C4-2B (cell line): ENCODE measurements around the gene HIVEP2.

Experiments used
- H3K27ac ChIP-seq: fragments of 450-650 bp; 2 replicates; pipeline ENCODE4 v1.5.1; 2017
- ZFX ChIP-seq: fragments of 450-650 bp; IDR thresholded peaks from 2 replicates; pipeline ENCODE4 v1.6.1; 2017
- TF ChIP-seq, protein P1 (sequence below): fragments of 450-650 bp; conservative IDR thresholded peaks from 2 replicates; pipeline ENCODE4 v1.5.1; 2017; ENCODE audit warnings: mild to moderate bottlenecking

The HIVEP2 gene

DNA sequence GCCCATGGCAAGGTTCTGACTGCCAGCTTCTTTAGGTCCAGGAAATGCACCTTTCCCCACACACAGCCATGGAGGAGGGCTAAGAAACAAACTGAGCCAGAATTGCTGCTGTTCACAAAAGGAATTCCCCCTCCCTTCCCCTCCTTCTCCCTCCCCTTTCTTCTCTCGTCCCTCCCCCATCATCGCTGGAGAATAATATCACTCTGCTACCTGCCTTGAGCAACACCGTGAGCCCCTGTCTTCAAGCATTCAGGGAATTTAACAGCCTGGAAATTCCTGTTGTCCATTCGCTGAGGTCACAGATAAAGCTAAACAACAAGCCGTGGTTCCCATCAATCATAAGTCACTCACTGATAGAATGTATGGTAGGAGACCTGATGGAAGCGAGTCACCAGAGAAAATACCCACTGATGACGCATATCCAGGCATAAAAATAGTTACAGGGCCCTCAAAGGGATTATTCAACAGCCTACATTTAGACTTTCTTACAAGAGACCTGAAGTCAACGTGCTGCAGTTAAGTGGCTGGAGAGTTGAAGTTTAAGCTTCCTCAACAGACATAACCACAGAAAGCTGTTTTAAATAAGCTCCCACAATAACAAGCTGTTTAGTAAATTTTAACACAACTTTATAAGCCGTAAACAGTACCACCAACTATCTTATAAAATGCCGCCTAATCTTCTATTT lies 59.7 kb downstream of the HIVEP2 start:
- TF ChIP-seq ZFX: no peak
- TF ChIP-seq, protein P1, sequence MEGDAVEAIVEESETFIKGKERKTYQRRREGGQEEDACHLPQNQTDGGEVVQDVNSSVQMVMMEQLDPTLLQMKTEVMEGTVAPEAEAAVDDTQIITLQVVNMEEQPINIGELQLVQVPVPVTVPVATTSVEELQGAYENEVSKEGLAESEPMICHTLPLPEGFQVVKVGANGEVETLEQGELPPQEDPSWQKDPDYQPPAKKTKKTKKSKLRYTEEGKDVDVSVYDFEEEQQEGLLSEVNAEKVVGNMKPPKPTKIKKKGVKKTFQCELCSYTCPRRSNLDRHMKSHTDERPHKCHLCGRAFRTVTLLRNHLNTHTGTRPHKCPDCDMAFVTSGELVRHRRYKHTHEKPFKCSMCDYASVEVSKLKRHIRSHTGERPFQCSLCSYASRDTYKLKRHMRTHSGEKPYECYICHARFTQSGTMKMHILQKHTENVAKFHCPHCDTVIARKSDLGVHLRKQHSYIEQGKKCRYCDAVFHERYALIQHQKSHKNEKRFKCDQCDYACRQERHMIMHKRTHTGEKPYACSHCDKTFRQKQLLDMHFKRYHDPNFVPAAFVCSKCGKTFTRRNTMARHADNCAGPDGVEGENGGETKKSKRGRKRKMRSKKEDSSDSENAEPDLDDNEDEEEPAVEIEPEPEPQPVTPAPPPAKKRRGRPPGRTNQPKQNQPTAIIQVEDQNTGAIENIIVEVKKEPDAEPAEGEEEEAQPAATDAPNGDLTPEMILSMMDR: no peak
- no peak overlapping the region for H3K27ac ChIP-seq

DNA sequence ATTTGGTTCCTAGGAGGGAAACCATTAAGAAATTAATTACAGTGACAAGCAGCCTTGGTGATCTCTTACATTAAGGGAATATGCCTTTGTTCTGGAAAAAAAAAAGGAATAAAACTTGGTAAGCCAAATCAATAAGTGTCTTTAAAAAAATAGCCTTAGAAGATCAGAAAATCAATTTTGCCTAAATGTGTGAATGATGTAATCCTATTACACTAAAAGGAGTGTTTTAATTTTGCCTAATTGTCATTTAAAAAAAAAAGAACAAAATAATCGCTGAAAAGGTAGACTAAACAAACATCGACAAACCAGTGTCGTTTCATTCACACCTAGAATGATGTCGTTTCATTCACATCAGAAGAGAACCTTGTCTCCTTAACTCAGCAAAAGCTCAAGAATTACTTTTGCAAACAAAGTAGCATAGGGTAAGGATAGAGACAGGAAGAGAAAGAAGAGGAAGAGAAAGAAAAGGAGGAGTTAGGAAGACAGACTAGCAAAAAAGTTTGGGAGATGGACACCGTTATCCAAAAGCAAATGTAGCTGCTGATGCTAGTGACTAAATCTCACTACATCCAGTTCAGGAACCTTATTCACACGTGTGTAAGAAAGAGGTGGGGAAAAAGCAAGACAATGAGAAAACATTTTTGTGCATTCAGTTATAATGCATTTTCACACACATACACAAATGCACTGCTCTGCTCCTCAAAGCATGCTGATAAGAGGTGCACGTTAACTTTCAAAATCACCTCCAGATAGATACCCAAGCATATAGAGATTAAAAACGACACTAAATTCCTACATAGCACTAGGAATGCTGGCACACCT lies 60.6 kb downstream of the HIVEP2 start:
- H3K27ac ChIP-seq: no peak overlapping the region
- no peak for TF ChIP-seq ZFX
- TF ChIP-seq, protein P1: no peak

DNA sequence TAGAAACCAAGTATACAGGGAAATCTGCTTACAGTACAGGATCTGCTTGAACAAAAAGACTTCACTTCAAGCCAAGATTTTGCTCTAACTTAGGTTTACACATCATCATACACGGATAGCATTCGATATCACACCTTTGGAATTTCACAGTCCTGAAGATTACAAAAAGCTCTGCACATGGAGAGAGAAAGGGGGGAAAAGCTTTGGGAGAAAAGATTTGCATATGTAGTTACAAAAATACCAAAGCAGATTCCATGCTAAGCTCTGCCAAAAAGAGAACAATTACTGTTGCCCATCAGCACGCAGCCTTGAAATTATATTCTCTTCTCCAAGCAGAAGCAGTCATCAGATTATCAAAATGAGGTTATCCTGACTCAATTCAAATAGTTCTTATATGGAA lies 62.0 kb downstream of the HIVEP2 start:
- TF ChIP-seq ZFX: no peak
- TF ChIP-seq, protein P1: no peak
- H3K27ac ChIP-seq: no peak overlapping the region

DNA sequence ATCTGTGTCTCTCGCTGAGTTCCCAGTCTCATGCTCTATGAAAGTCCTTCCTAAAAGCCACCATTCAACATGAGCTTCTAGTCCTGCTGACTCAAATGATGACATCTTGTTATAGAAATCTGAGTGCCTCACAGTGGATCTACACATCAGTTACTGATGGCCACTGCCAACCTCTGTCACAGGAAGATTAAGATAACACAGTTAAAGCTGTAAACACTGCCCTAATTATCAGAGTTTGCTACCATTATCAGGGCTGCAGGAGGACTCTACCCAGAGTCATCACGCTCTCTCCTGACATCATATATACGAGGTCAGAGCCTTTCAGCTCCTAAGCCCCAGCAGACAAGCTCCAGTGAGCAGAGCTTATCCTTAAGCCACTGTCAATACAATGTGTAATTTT lies 63.2 kb downstream of the HIVEP2 start:
- TF ChIP-seq, protein P1: no peak
- no peak overlapping the region for H3K27ac ChIP-seq

DNA sequence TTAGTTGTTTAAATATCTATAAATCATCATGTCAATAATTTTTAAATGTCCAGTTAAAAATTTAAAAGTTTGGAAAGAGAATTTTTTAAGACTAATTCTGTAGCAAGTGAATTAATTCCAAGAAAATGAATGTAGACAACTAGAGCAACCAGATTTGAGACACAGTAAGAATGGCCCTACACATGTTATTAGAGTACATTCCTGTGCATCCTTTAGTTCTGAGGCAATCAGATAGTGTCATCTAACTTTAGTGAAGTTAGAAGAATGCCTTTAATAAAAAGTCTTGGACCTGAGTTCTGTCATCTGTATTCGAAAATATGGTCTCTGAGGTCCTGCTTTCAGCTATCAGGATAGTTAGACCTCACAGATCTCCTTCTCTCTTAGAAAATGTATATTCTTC lies 63.7 kb downstream of the HIVEP2 start:
- no peak overlapping the region for H3K27ac ChIP-seq
- TF ChIP-seq ZFX: no peak
- TF ChIP-seq, protein P1: no peak

DNA sequence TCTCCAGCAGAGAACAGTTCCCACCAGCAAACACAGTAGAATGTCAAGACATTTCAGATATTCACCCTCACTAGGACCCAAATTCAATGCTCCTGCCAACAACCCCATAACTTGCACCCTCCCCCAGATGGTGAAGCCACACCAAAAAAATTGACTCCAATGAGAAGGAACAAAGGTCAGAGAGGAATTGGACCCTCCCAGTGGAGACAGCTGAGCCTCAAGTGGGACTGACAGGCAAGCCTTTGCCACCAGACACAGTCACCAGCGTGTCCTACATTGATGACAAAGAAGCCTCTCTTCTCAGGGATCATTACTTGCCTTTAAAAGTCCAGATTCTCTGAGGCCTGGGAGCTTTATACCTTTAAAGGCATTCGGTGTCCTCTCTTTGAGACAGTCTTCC lies 64.8 kb downstream of the HIVEP2 start:
- H3K27ac ChIP-seq: no peak overlapping the region

DNA sequence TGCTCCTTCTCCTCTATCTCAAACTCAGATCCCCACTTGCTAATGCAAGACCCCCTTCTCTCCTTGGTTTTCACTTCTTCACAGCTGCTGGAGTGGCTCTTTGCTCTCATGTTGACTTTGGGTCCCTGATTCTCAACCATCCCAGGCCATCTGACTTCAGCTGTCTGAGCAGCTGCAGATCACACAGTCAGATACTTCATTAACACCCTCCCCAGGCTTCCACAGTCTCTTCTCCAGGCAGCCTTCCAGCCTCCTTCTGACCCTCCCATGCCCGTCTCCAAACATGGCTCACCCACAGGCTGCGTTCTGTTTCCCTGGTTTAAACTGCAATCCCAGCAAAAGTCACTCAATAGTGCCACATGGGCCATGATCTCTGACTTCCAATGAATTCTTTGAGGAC lies 65.4 kb downstream of the HIVEP2 start:
- TF ChIP-seq ZFX: no peak
- TF ChIP-seq, protein P1: no peak
- no peak overlapping the region for H3K27ac ChIP-seq

More for the DNA sequence above, 64.8 kb downstream of the HIVEP2 start:
- no peak for TF ChIP-seq ZFX
- TF ChIP-seq, protein P1: no peak
